Measurements from ENCODE around the gene METTL2B.
A peak's percentile ranks its signal among the peaks of the same experiment; 100 is the strongest.
"Not testable (repeated sequence)": the region's sequence is repeated elsewhere in the genome, so short reads cannot be mapped to it uniquely, and the experiment has no call there.

Gene METTL2B

GRCh38 chr7:128526062-128526466 is 49.5 kb downstream of the METTL2B start:
- WGBS (ENCODE audit: extremely low coverage, insufficient coverage, insufficient read length), result no CpG with 5 or more reads among the region's 3 CpGs

GRCh38 chr7:128529191-128529590 is 52.6 kb downstream of the METTL2B start:
- H3K9ac ChIP-seq (ENCODE audit: low read length); H3K9me3 ChIP-seq (ENCODE audit: insufficient read depth, low read depth, low read length); H2AK5ac ChIP-seq (ENCODE audit: low read length); H3K27ac ChIP-seq (ENCODE audit: low read depth, low read length); H3K36me3 ChIP-seq (ENCODE audit: control insufficient read depth in 1 of 2, insufficient read depth in 2 of 2, low read length in 2 of 2); H3K18ac ChIP-seq (ENCODE audit: low read length); H3K14ac ChIP-seq (ENCODE audit: low read length); H4K8ac ChIP-seq (ENCODE audit: low read depth, low read length); H4K12ac ChIP-seq (ENCODE audit: low read depth, low read length); H3K4me3 ChIP-seq (ENCODE audit: low read depth, low read length); H3K4me1 ChIP-seq (ENCODE audit: control insufficient read depth in 1 of 2, insufficient read depth in 2 of 2, low read length in 2 of 2); H3K27me3 ChIP-seq (ENCODE audit: insufficient read depth, low read length); H2BK12ac ChIP-seq (ENCODE audit: low read length); H2BK120ac ChIP-seq (ENCODE audit: insufficient read depth, low read length, poor library complexity); H3K23ac ChIP-seq (ENCODE audit: low read length); H2BK5ac ChIP-seq (ENCODE audit: low read depth, low read length, poor library complexity); DNase-seq; H3K4ac ChIP-seq (ENCODE audit: low read depth, low read length); H3K4me2 ChIP-seq (ENCODE audit: low read length); H2AFZ ChIP-seq (ENCODE audit: insufficient read depth, low read length, poor library complexity); H4K91ac ChIP-seq (ENCODE audit: low read depth, low read length): not testable (repeated sequence)
- Histone ChIP-seq H3K79me2 (ENCODE audit: control insufficient read depth, insufficient read depth, low read length, poor library complexity) (peaks cover 11% of the 10 kb centered on the region), H3K79me1 (ENCODE audit: low read length) (peaks cover 13% of the 10 kb centered on the region)
- WGBS (ENCODE audit: extremely low coverage, insufficient coverage, insufficient read length), result no CpG with 5 or more reads among the region's 16 CpGs

More at GRCh38 chr7:128526062-128526466, 49.5 kb downstream of the METTL2B start:
- not testable (repeated sequence) for H2AFZ ChIP-seq (ENCODE audit: insufficient read depth, low read length, poor library complexity); H3K18ac ChIP-seq (ENCODE audit: low read length); H3K79me2 ChIP-seq (ENCODE audit: control insufficient read depth, insufficient read depth, low read length, poor library complexity); H2AK5ac ChIP-seq (ENCODE audit: low read length); H3K9ac ChIP-seq (ENCODE audit: low read length); H3K4me1 ChIP-seq (ENCODE audit: control insufficient read depth in 1 of 2, insufficient read depth in 2 of 2, low read length in 2 of 2); H2BK120ac ChIP-seq (ENCODE audit: insufficient read depth, low read length, poor library complexity); H3K14ac ChIP-seq (ENCODE audit: low read length); H3K36me3 ChIP-seq (ENCODE audit: control insufficient read depth in 1 of 2, insufficient read depth in 2 of 2, low read length in 2 of 2); H3K23ac ChIP-seq (ENCODE audit: low read length); H2BK12ac ChIP-seq (ENCODE audit: low read length); H3K4ac ChIP-seq (ENCODE audit: low read depth, low read length); H3K79me1 ChIP-seq (ENCODE audit: low read length); H3K9me3 ChIP-seq (ENCODE audit: insufficient read depth, low read depth, low read length); H4K12ac ChIP-seq (ENCODE audit: low read depth, low read length); H3K4me2 ChIP-seq (ENCODE audit: low read length); H3K27ac ChIP-seq (ENCODE audit: low read depth, low read length); H4K8ac ChIP-seq (ENCODE audit: low read depth, low read length); H2BK5ac ChIP-seq (ENCODE audit: low read depth, low read length, poor library complexity); H3K27me3 ChIP-seq (ENCODE audit: insufficient read depth, low read length); H4K91ac ChIP-seq (ENCODE audit: low read depth, low read length); DNase-seq; H3K4me3 ChIP-seq (ENCODE audit: low read depth, low read length)

GRCh38 chr7:128530121-128530854 is 53.7 kb downstream of the METTL2B start:
- no CpG with 5 or more reads among the region's 50 CpGs for WGBS (ENCODE audit: extremely low coverage, insufficient coverage, insufficient read length)
- Histone ChIP-seq H3K9ac (ENCODE audit: low read length) (peak overlapping the region; percentile 88), H3K4me3 (ENCODE audit: low read depth, low read length) (peak overlapping the region; percentile 79), H4K91ac (ENCODE audit: low read depth, low read length) (peak overlapping the region; percentile 99), H3K79me1 (ENCODE audit: low read length) (peaks cover 13% of the 10 kb centered on the region), H3K4me2 (ENCODE audit: low read length) (peak overlapping the region; percentile 85), H3K79me2 (ENCODE audit: control insufficient read depth, insufficient read depth, low read length, poor library complexity) (peaks cover 11% of the 10 kb centered on the region), H2BK5ac (ENCODE audit: low read depth, low read length, poor library complexity) (peak overlapping the region; percentile 92), H3K14ac (ENCODE audit: low read length) (peak overlapping the region; percentile 89), H3K4ac (ENCODE audit: low read depth, low read length) (peak overlapping the region; percentile 96), H3K27ac (ENCODE audit: low read depth, low read length) (peak overlapping the region; percentile 86), H3K18ac (ENCODE audit: low read length) (peak overlapping the region; percentile 64), H2BK120ac (ENCODE audit: insufficient read depth, low read length, poor library complexity) (peak overlapping the region; percentile 86), H4K12ac (ENCODE audit: low read depth, low read length) (peak overlapping the region; percentile 92), H4K8ac (ENCODE audit: low read depth, low read length) (peak overlapping the region; percentile 83)
- H2AFZ ChIP-seq (ENCODE audit: insufficient read depth, low read length, poor library complexity); H2BK12ac ChIP-seq (ENCODE audit: low read length); H3K27me3 ChIP-seq (ENCODE audit: insufficient read depth, low read length); DNase-seq; H3K4me1 ChIP-seq (ENCODE audit: control insufficient read depth in 1 of 2, insufficient read depth in 2 of 2, low read length in 2 of 2); H3K23ac ChIP-seq (ENCODE audit: low read length); H3K36me3 ChIP-seq (ENCODE audit: control insufficient read depth in 1 of 2, insufficient read depth in 2 of 2, low read length in 2 of 2); H3K9me3 ChIP-seq (ENCODE audit: insufficient read depth, low read depth, low read length); H2AK5ac ChIP-seq (ENCODE audit: low read length): not testable (repeated sequence)

DNA sequence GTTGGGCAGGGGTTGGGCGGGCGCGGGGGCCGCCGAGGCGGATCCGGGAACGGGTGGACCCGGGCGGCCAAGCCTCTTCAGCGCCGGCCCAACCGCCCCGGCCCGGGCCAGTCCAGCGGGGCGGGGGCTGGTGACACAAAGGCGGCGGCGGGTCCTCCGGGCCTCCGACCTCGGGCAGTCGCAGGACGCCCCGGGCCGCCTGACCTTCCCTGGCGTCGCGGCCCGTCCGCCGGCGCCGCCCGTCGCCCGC is 54.2 kb downstream of the METTL2B start:
- Histone ChIP-seq H3K4ac (ENCODE audit: low read depth, low read length) (peak overlapping the region; percentile 96), H3K27me3 (ENCODE audit: insufficient read depth, low read length) (no peaks in the 10 kb centered on the region), H2BK5ac (ENCODE audit: low read depth, low read length, poor library complexity) (peak overlapping the region; percentile 92), H4K91ac (ENCODE audit: low read depth, low read length) (peak overlapping the region; percentile 99), H3K9me3 (ENCODE audit: insufficient read depth, low read depth, low read length) (no peaks in the 10 kb centered on the region), H3K4me2 (ENCODE audit: low read length) (peak overlapping the region; percentile 85), H3K14ac (ENCODE audit: low read length) (peak overlapping the region; percentile 89), H3K36me3 (ENCODE audit: control insufficient read depth in 1 of 2, insufficient read depth in 2 of 2, low read length in 2 of 2) (peaks cover 2 to 5% of the 10 kb centered on the region in 2 experiments), H3K18ac (ENCODE audit: low read length) (peak overlapping the region; percentile 64), H4K12ac (ENCODE audit: low read depth, low read length) (peak overlapping the region; percentile 92), H3K27ac (ENCODE audit: low read depth, low read length) (peak overlapping the region; percentile 86), H3K4me1 (ENCODE audit: control insufficient read depth in 1 of 2, insufficient read depth in 2 of 2, low read length in 2 of 2) (peaks cover 2% of the 10 kb centered on the region in 2 experiments), H3K4me3 (ENCODE audit: low read depth, low read length) (peak overlapping the region; percentile 79), H2BK12ac (ENCODE audit: low read length) (no peak overlapping the region), H3K9ac (ENCODE audit: low read length) (peak overlapping the region; percentile 88), H3K79me1 (ENCODE audit: low read length) (peaks cover 13% of the 10 kb centered on the region), H4K8ac (ENCODE audit: low read depth, low read length) (peak overlapping the region; percentile 83), H2AK5ac (ENCODE audit: low read length) (no peak overlapping the region), H3K23ac (ENCODE audit: low read length) (no peak overlapping the region), H3K79me2 (ENCODE audit: control insufficient read depth, insufficient read depth, low read length, poor library complexity) (peaks cover 11% of the 10 kb centered on the region), H2AFZ (ENCODE audit: insufficient read depth, low read length, poor library complexity) (no peak overlapping the region), H2BK120ac (ENCODE audit: insufficient read depth, low read length, poor library complexity) (peak overlapping the region; percentile 86)
- DNase-seq, result peak in 1 of 2 donors; percentile 64
- WGBS (ENCODE audit: extremely low coverage, insufficient coverage, insufficient read length), result no CpG with 5 or more reads among the region's 38 CpGs

All from trophoblast cell (in vitro differentiated cells and primary cell).